ENCODE measurements around the gene ZNF57. TPM values are rescaled to one million over a fixed set of nuclear protein-coding genes. Genes with fewer than 3 reads are reported as not detected.
"Not testable (repeated sequence)": the region's sequence is repeated elsewhere in the genome, so short reads cannot be mapped to it uniquely, and the experiment has no call there.

The ZNF57 gene
- total RNA-seq, 2 experiments from 2014 or later: 4.5 to 4.6 TPM

GRCh38 chr19:2877398-2878331, 23.1 kb upstream of the ZNF57 start:
- ATAC-seq (no peak), DNase-seq (no peak)
- no peak overlapping the region for H3K4me3 Mint-ChIP-seq
- H3K36me3 Mint-ChIP-seq: peaks cover 13% of the 10 kb centered on the region
- CTCF ChIA-PET: no interaction called here
- H3K27ac Mint-ChIP-seq: no peak overlapping the region
- no peaks in the 10 kb centered on the region for H3K27me3 Mint-ChIP-seq
- H3K9me3 Mint-ChIP-seq (ENCODE audit: low read depth): peaks cover 14% of the 10 kb centered on the region
- H3K4me1 Mint-ChIP-seq: no peaks in the 10 kb centered on the region

- CTCF ChIA-PET: no interaction called here
- H3K27ac Mint-ChIP-seq: no peak overlapping the region
- peaks cover 3% of the 10 kb centered on the region for H3K36me3 Mint-ChIP-seq
- H3K9me3 Mint-ChIP-seq (ENCODE audit: low read depth): peaks cover 5% of the 10 kb centered on the region
- ATAC-seq (no peak), DNase-seq (no peak)
- no peaks in the 10 kb centered on the region for H3K4me1 Mint-ChIP-seq
- no peak overlapping the region for H3K4me3 Mint-ChIP-seq
- H3K27me3 Mint-ChIP-seq: no peaks in the 10 kb centered on the region
Measured at GRCh38 chr19:2883686-2884439, 16.9 kb upstream of the ZNF57 start.

- H3K27ac Mint-ChIP-seq: no peak overlapping the region
- DNase-seq: no peak
- no peaks in the 10 kb centered on the region for H3K4me1 Mint-ChIP-seq
- H3K4me3 Mint-ChIP-seq: no peak overlapping the region
- peaks cover 2% of the 10 kb centered on the region for H3K9me3 Mint-ChIP-seq (ENCODE audit: low read depth)
- H3K36me3 Mint-ChIP-seq: no peaks in the 10 kb centered on the region
- ATAC-seq: no peak
- H3K27me3 Mint-ChIP-seq: no peaks in the 10 kb centered on the region
- CTCF ChIA-PET: no interaction called here
Measured at GRCh38 chr19:2885736-2886135, 15.0 kb upstream of the ZNF57 start.

- Mint-ChIP-seq H3K9me3 (ENCODE audit: low read depth) (peaks cover 2% of the 10 kb centered on the region), H3K4me3 (no peak overlapping the region), H3K27ac (no peak overlapping the region), H3K27me3 (no peaks in the 10 kb centered on the region), H3K36me3 (no peaks in the 10 kb centered on the region), H3K4me1 (peaks cover 2% of the 10 kb centered on the region)
- CTCF ChIA-PET: interaction anchor here (0.6 to 2.8 kb wide), 21 partner anchors 11 to 417 kb away, joined by 3 to 22 read pairs (median 4); partner anchors contain the start of genes THOP1, ZNF555 and ZNF57
- no peak for ATAC-seq
- no peak for DNase-seq
Measured at GRCh38 chr19:2887391-2887914, 13.3 kb upstream of the ZNF57 start.

- CTCF ChIA-PET: interaction anchor here (1.0 to 2.8 kb wide), 4 partner anchors 10 to 171 kb away, joined by 3 to 22 read pairs (median 8); partner anchors contain the start of gene ZNF57
- no peaks in the 10 kb centered on the region for H3K9me3 Mint-ChIP-seq (ENCODE audit: low read depth)
- peak; percentile 60 for ATAC-seq
- H3K27ac Mint-ChIP-seq: peak overlapping the region; percentile 46
- no peaks in the 10 kb centered on the region for H3K36me3 Mint-ChIP-seq
- peaks cover 2% of the 10 kb centered on the region for H3K4me1 Mint-ChIP-seq
- H3K27me3 Mint-ChIP-seq: no peaks in the 10 kb centered on the region
- peak; percentile 65 for DNase-seq
- H3K4me3 Mint-ChIP-seq: peak overlapping the region; percentile 28
Measured at GRCh38 chr19:2888731-2889224, 11.9 kb upstream of the ZNF57 start.

GRCh38 chr19:2890531-2890930, 10.2 kb upstream of the ZNF57 start:
- H3K27me3 Mint-ChIP-seq; H3K27ac Mint-ChIP-seq; CTCF ChIA-PET; H3K36me3 Mint-ChIP-seq; H3K4me1 Mint-ChIP-seq; DNase-seq; H3K9me3 Mint-ChIP-seq (ENCODE audit: low read depth); ATAC-seq; H3K4me3 Mint-ChIP-seq: not testable (repeated sequence)

- DNase-seq (no peak), ATAC-seq (no peak)
- peaks cover 14% of the 10 kb centered on the region for H3K9me3 Mint-ChIP-seq (ENCODE audit: low read depth)
- H3K4me3 Mint-ChIP-seq: no peak overlapping the region
- H3K27me3 Mint-ChIP-seq: no peaks in the 10 kb centered on the region
- peaks cover 6% of the 10 kb centered on the region for H3K36me3 Mint-ChIP-seq
- CTCF ChIA-PET: no interaction called here
- H3K4me1 Mint-ChIP-seq: peaks cover 8% of the 10 kb centered on the region
- H3K27ac Mint-ChIP-seq: no peak overlapping the region
Measured at GRCh38 chr19:2896694-2897093, 4.0 kb upstream of the ZNF57 start.

- peaks cover under 1% of the 10 kb centered on the region for H3K9me3 Mint-ChIP-seq (ENCODE audit: low read depth)
- no peak overlapping the region for H3K27ac Mint-ChIP-seq
- H3K4me1 Mint-ChIP-seq: peaks cover 19% of the 10 kb centered on the region
- peaks cover 12% of the 10 kb centered on the region for H3K36me3 Mint-ChIP-seq
- CTCF ChIA-PET: interaction anchor here (1.1 kb wide), 1 partner anchor 47 kb away, joined by 4 read pairs; no protein-coding TSS in a partner anchor
- no peaks in the 10 kb centered on the region for H3K27me3 Mint-ChIP-seq
- DNase-seq (no peak), ATAC-seq (no peak)
- no peak overlapping the region for H3K4me3 Mint-ChIP-seq
Measured at GRCh38 chr19:2902590-2903218, 2.0 kb downstream of the ZNF57 start.

GRCh38 chr19:2903326-2903725, 2.6 kb downstream of the ZNF57 start:
- H3K4me3 Mint-ChIP-seq; ATAC-seq; H3K27ac Mint-ChIP-seq; H3K9me3 Mint-ChIP-seq (ENCODE audit: low read depth); DNase-seq; H3K27me3 Mint-ChIP-seq: not testable (repeated sequence)
- Mint-ChIP-seq H3K4me1 (peaks cover 19% of the 10 kb centered on the region), H3K36me3 (peaks cover 13% of the 10 kb centered on the region)
- CTCF ChIA-PET: interaction anchor here (0.7 kb wide), 1 partner anchor 101 kb away, joined by 3 read pairs; no protein-coding TSS in a partner anchor

- Mint-ChIP-seq H3K36me3 (peaks cover 21% of the 10 kb centered on the region), H3K4me1 (peaks cover 22% of the 10 kb centered on the region), H3K27ac (no peak overlapping the region), H3K27me3 (no peaks in the 10 kb centered on the region), H3K9me3 (ENCODE audit: low read depth) (peaks cover 6% of the 10 kb centered on the region), H3K4me3 (no peak overlapping the region)
- CTCF ChIA-PET: interaction anchor here (1.0 kb wide), 1 partner anchor 45 kb away, joined by 3 read pairs; no protein-coding TSS in a partner anchor
- ATAC-seq (no peak), DNase-seq (no peak)
Measured at GRCh38 chr19:2905918-2906519, 5.3 kb downstream of the ZNF57 start.

GRCh38 chr19:2906631-2907195, 6.0 kb downstream of the ZNF57 start:
- CTCF ChIA-PET: interaction anchor here (1.0 kb wide), 1 partner anchor 44 kb away, joined by 3 read pairs; no protein-coding TSS in a partner anchor
- ATAC-seq (no peak), DNase-seq (no peak)
- Mint-ChIP-seq H3K36me3 (peaks cover 24% of the 10 kb centered on the region), H3K27me3 (no peaks in the 10 kb centered on the region), H3K4me3 (no peak overlapping the region), H3K4me1 (peaks cover 23% of the 10 kb centered on the region), H3K9me3 (ENCODE audit: low read depth) (peaks cover 9% of the 10 kb centered on the region), H3K27ac (no peak overlapping the region)

GRCh38 chr19:2912306-2912705, 11.6 kb downstream of the ZNF57 start:
- no peak overlapping the region for H3K4me3 Mint-ChIP-seq
- no peaks in the 10 kb centered on the region for H3K27me3 Mint-ChIP-seq
- peak overlapping the region; percentile 75 for H3K27ac Mint-ChIP-seq
- H3K4me1 Mint-ChIP-seq: peaks cover 23% of the 10 kb centered on the region
- CTCF ChIA-PET: interaction anchor here (0.6 kb wide), 1 partner anchor 21 kb away, joined by 3 read pairs; no protein-coding TSS in a partner anchor
- H3K9me3 Mint-ChIP-seq (ENCODE audit: low read depth): peaks cover 35% of the 10 kb centered on the region
- ATAC-seq: peak; percentile 47
- H3K36me3 Mint-ChIP-seq: peaks cover 67% of the 10 kb centered on the region
- no peak for DNase-seq
